Karpas-422 (cell line): ENCODE results near the gene MOAP1. TPM values are rescaled to one million over a fixed set of nuclear protein-coding genes. Genes with fewer than 3 reads are reported as not detected.
"Not testable (repeated sequence)": the region's sequence is repeated elsewhere in the genome, so short reads cannot be mapped to it uniquely, and the experiment has no call there.

ENCODE experiments used
- DNase-seq: peaks from one replicate; pipeline ENCODE4 v3.0.0-alpha.2; 2015
- H2AFZ ChIP-seq: fragments of 200-600 bp; sonication (generic); 2 replicates; pipeline ENCODE4 v1.6.1; 2014; ENCODE audit warnings: antibody characterized with exemption, low read length, mixed read lengths
- H3K27ac ChIP-seq: fragments of 200-600 bp; sonication (generic); 2 replicates; pipeline ENCODE4 v1.5.1; 2014; ENCODE audit warnings: mild to moderate bottlenecking, low read length, moderate library complexity
- H3K27me3 ChIP-seq: fragments of 200-600 bp; sonication (generic); 2 replicates; pipeline ENCODE4 v1.6.1; 2014; ENCODE audit warnings: low read length, mixed read lengths
- H3K36me3 ChIP-seq: fragments of 200-600 bp; sonication (generic); 2 replicates; pipeline ENCODE4 v1.6.1; 2014; ENCODE audit warnings: low read length, mixed read lengths; ENCODE audit not compliant: insufficient read depth
- H3K4me1 ChIP-seq: fragments of 200-600 bp; sonication (generic); 2 replicates; pipeline ENCODE4 v1.6.1; 2014; ENCODE audit warnings: mild to moderate bottlenecking, low read length, mixed read lengths
- H3K4me2 ChIP-seq: fragments of 200-600 bp; sonication (generic); 2 replicates; pipeline ENCODE4 v1.6.1; 2014; ENCODE audit warnings: low read length, low read depth, mild to moderate bottlenecking; ENCODE audit not compliant: poor library complexity, severe bottlenecking
- H3K4me3 ChIP-seq: fragments of 200-600 bp; sonication (generic); 2 replicates; pipeline ENCODE4 v1.5.1; 2014; ENCODE audit warnings: mild to moderate bottlenecking, antibody characterized with exemption, low read length, mixed read lengths
- H3K79me2 ChIP-seq: fragments of 200-600 bp; sonication (generic); 2 replicates; pipeline ENCODE4 v1.6.1; 2014; ENCODE audit warnings: mild to moderate bottlenecking, low read length, mixed read lengths
- H3K9ac ChIP-seq: fragments of 200-600 bp; sonication (generic); 2 replicates; pipeline ENCODE4 v1.6.0; 2014; ENCODE audit warnings: low read length
- H3K9me2 ChIP-seq: fragments of 200-600 bp; sonication (generic), shearing (Covaris generic); replicated peaks from 2 replicates; pipeline ENCODE4 v1.6.0; 2014; ENCODE audit warnings: mild to moderate bottlenecking, low read length, moderate library complexity; ENCODE audit not compliant: insufficient read depth
- H3K9me3 ChIP-seq: fragments of 300-700, 200-600 bp; sonication (generic); 2 replicates; pipeline ENCODE4 v1.6.1; 2014; ENCODE audit warnings: low read length, mixed read lengths
- H4K20me1 ChIP-seq: fragments of 200-600 bp; sonication (generic); 2 replicates; pipeline ENCODE4 v1.6.1; 2014; ENCODE audit warnings: mild to moderate bottlenecking, antibody characterized with exemption, low read length, low read depth; ENCODE audit not compliant: insufficient read depth
- total RNA-seq: library from RNA; depleted of rRNA; stranded (reverse); fragments of >200 nt; shearing (Covaris generic); gene quantifications from 2 replicates; pipeline ENCODE4 v1.2.3, GENCODE V29; 2014; ENCODE audit warnings: low replicate concordance

The MOAP1 gene
- total RNA-seq, 1 experiment from 2014 or later: 50.8 TPM

DNA sequence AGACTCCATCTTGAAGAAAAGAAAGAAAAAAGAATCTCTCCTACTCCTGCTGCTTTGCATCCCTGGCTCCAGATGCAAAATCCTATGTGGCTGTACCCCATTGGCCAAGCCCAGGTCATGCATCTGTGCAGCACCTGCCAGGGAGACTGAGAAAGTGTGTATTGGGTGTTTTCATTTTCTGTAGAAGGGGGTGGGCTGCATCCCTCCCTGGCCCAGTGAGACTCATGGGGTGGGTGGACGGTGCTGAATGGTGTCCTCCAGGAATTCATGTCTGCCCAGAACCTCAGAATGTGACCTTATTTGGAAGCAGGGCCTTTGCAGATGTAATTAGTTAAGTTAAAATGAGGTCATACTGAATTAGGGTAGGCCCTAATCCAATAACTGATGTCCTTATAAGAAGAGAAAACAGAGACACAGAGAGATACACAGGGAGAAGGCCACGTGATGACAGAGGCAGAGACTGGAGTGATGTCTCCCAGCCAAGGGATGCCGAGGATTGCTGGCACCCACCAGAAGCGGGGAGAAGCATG, 23.2 kb downstream of the MOAP1 start:
- Histone ChIP-seq H3K4me1 (no peaks in the 10 kb centered on the region; the same call in 1 of the 2 replicates), H3K27ac (no peak overlapping the region), H3K79me2 (no peaks in the 10 kb centered on the region), H3K36me3 (no peaks in the 10 kb centered on the region), H3K9ac (no peak overlapping the region), H3K4me2 (no peak overlapping the region), H4K20me1 (no peaks in the 10 kb centered on the region), H3K9me2 (no peaks in the 10 kb centered on the region), H3K4me3 (no peak overlapping the region), H2AFZ (no peak overlapping the region), H3K9me3 (no peaks in the 10 kb centered on the region), H3K27me3 (0 out of 2 replicates have a peak, but pooled peaks cover 2% of the 10 kb centered on the region)
- no peak for DNase-seq

- Histone ChIP-seq H3K4me3 (no peak overlapping the region), H3K4me1 (no peaks in the 10 kb centered on the region; the same call in 1 of the 2 replicates), H3K4me2 (no peak overlapping the region), H3K79me2 (no peaks in the 10 kb centered on the region), H4K20me1 (no peaks in the 10 kb centered on the region), H3K27me3 (0 out of 2 replicates have a peak, but pooled peaks cover 2% of the 10 kb centered on the region), H3K27ac (no peak overlapping the region), H2AFZ (no peak overlapping the region), H3K9me3 (no peaks in the 10 kb centered on the region), H3K36me3 (no peaks in the 10 kb centered on the region), H3K9ac (no peak overlapping the region), H3K9me2 (no peaks in the 10 kb centered on the region)
- peak; percentile 65 for DNase-seq
Observed at GRCh38 chr14:93160353-93160801, 24.3 kb downstream of the MOAP1 start.

DNA sequence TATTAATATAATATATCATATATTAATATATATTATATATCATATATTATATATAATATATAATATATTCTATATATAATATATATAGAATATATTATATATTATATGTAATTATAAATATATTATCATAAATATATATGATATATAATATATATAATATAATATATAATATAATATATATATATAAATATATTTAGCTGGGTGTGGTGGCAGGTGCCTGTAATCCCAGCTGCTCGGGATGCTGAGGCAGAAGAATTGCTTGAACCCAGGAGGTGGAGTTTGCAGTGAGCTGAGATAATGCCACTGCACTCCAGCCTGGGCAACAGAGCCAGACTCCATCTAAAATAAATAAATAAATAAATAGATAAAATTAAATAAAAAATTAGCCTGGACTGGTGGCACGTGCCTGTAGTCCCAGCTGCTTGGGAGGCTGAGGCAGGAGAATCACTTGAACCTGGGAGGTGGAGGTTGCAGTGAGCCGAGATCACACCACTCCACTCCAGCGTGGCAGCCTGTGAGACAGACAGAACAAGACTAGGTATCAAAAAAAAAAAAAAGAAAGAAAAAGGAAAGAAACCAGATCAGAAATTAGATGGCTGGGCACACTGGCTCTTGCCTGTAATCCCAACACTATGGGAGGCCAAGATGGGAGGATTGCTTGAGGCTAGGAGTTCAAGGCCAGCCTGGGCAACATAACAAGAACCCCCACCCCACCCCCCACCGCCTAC, 24.9 kb downstream of the MOAP1 start:
- H3K27me3 ChIP-seq, H3K4me1 ChIP-seq, H3K9me2 ChIP-seq, H3K9ac ChIP-seq, H2AFZ ChIP-seq, DNase-seq, H3K79me2 ChIP-seq, H3K9me3 ChIP-seq, H4K20me1 ChIP-seq, H3K27ac ChIP-seq, H3K36me3 ChIP-seq, H3K4me2 ChIP-seq, H3K4me3 ChIP-seq: not testable (repeated sequence)

DNA sequence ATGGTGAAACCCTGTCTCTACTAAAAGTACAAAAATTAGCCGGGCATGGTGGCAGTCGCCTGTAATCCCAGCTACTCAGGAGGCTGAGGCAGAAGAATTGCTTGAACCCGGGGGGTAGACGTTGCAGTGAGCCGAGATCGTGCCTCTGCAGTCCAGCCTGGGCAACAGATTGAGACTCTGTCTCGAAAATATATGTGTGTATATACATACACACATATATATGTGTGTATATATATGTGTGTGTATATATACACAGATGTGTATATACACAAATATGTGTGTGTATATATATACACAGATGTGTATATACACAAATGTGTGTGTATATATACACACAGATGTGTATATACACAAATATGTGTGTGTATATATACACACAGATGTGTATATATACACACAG, 26.3 kb downstream of the MOAP1 start:
- not testable (repeated sequence) for H3K27me3 ChIP-seq, H3K27ac ChIP-seq, H3K4me3 ChIP-seq, H3K4me1 ChIP-seq, H3K4me2 ChIP-seq, H3K79me2 ChIP-seq, H3K9ac ChIP-seq, H2AFZ ChIP-seq, H3K9me3 ChIP-seq, H3K9me2 ChIP-seq, DNase-seq, H4K20me1 ChIP-seq, H3K36me3 ChIP-seq

GRCh38 chr14:93156693-93157369, 27.9 kb downstream of the MOAP1 start:
- H3K79me2 ChIP-seq: no peaks in the 10 kb centered on the region
- H3K27me3 ChIP-seq: 0 out of 2 replicates have a peak, but pooled peaks cover 2% of the 10 kb centered on the region
- no peaks in the 10 kb centered on the region for H3K9me2 ChIP-seq
- DNase-seq: no peak
- no peak overlapping the region for H3K4me2 ChIP-seq
- H3K9ac ChIP-seq: no peak overlapping the region
- no peaks in the 10 kb centered on the region for H3K9me3 ChIP-seq
- no peaks in the 10 kb centered on the region for H3K36me3 ChIP-seq
- no peaks in the 10 kb centered on the region for H4K20me1 ChIP-seq
- no peak overlapping the region for H3K4me3 ChIP-seq
- H3K27ac ChIP-seq: no peak overlapping the region
- no peak overlapping the region for H2AFZ ChIP-seq
- no peaks in the 10 kb centered on the region; the same call in 1 of the 2 replicates for H3K4me1 ChIP-seq

- H3K4me2 ChIP-seq: no peak overlapping the region
- H3K27me3 ChIP-seq: 0 out of 2 replicates have a peak, but pooled peaks cover 2% of the 10 kb centered on the region
- no peaks in the 10 kb centered on the region for H3K79me2 ChIP-seq
- H3K4me3 ChIP-seq: no peak overlapping the region
- no peaks in the 10 kb centered on the region for H3K36me3 ChIP-seq
- no peak overlapping the region for H2AFZ ChIP-seq
- no peaks in the 10 kb centered on the region for H4K20me1 ChIP-seq
- no peak overlapping the region for H3K27ac ChIP-seq
- no peaks in the 10 kb centered on the region for H3K9me3 ChIP-seq
- no peaks in the 10 kb centered on the region; the same call in 1 of the 2 replicates for H3K4me1 ChIP-seq
- no peak overlapping the region for H3K9ac ChIP-seq
- no peaks in the 10 kb centered on the region for H3K9me2 ChIP-seq
- DNase-seq: no peak
Observed at GRCh38 chr14:93155667-93156066, 29.0 kb downstream of the MOAP1 start.

DNA sequence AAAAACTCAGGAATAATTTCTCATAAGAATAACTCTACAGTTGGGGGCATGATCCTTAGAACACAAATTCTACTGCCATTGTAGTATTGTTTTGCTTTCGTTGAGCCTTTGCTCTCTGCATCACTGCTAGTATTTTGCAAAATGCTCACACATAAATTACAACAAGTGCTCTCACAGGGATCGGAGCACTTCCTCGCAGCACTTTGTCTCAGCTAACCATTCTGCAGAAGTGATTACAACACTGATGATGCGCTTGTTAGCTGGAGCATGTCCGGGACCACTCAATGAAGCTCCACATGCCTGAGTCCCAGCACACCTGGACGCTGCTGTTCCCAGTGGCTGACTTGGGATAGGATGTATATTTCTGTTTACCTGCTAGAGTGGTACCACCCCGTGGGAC, 31.6 kb downstream of the MOAP1 start:
- Histone ChIP-seq H3K27ac (no peak overlapping the region), H3K4me1 (no peaks in the 10 kb centered on the region), H3K36me3 (no peaks in the 10 kb centered on the region), H4K20me1 (no peaks in the 10 kb centered on the region), H3K9ac (no peak overlapping the region), H3K79me2 (no peaks in the 10 kb centered on the region), H2AFZ (no peak overlapping the region), H3K4me3 (no peak overlapping the region), H3K9me2 (no peaks in the 10 kb centered on the region), H3K9me3 (no peaks in the 10 kb centered on the region), H3K27me3 (0 out of 2 replicates have a peak, but pooled peaks cover 2% of the 10 kb centered on the region), H3K4me2 (no peak overlapping the region)
- DNase-seq: no peak
